LNCaP clone FGC (cell line): Measurements from ENCODE around the gene ATXN1.
"Not testable (repeated sequence)": the region's sequence is repeated elsewhere in the genome, so short reads cannot be mapped to it uniquely, and the experiment has no call there.

Experiments used
- DNase-seq: peaks from one replicate; pipeline ENCODE4 v3.0.0-alpha.2; 2011; ENCODE audit warnings: low read depth
- H3K4me3 ChIP-seq: 2 replicates; pipeline ENCODE4 v1.5.1; 2011; ENCODE audit warnings: mild to moderate bottlenecking, low read depth, low read length, control low read depth
- TF ChIP-seq, protein P1 (sequence below): IDR thresholded peaks from 2 replicates; pipeline ENCODE4 v1.5.1; 2012; ENCODE audit warnings: mild to moderate bottlenecking; ENCODE audit not compliant: control insufficient read depth, insufficient read depth; ENCODE audit errors: extremely low read depth

Gene ATXN1

GRCh38 chr6:16270178-16270794 is 491.0 kb downstream of the ATXN1 start:
- TF ChIP-seq, protein P1, sequence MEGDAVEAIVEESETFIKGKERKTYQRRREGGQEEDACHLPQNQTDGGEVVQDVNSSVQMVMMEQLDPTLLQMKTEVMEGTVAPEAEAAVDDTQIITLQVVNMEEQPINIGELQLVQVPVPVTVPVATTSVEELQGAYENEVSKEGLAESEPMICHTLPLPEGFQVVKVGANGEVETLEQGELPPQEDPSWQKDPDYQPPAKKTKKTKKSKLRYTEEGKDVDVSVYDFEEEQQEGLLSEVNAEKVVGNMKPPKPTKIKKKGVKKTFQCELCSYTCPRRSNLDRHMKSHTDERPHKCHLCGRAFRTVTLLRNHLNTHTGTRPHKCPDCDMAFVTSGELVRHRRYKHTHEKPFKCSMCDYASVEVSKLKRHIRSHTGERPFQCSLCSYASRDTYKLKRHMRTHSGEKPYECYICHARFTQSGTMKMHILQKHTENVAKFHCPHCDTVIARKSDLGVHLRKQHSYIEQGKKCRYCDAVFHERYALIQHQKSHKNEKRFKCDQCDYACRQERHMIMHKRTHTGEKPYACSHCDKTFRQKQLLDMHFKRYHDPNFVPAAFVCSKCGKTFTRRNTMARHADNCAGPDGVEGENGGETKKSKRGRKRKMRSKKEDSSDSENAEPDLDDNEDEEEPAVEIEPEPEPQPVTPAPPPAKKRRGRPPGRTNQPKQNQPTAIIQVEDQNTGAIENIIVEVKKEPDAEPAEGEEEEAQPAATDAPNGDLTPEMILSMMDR = no peak
- H3K4me3 ChIP-seq = no peak overlapping the region
- no peak for DNase-seq

GRCh38 chr6:16269442-16270070 is 491.7 kb downstream of the ATXN1 start:
- not testable (repeated sequence) for DNase-seq

DNA sequence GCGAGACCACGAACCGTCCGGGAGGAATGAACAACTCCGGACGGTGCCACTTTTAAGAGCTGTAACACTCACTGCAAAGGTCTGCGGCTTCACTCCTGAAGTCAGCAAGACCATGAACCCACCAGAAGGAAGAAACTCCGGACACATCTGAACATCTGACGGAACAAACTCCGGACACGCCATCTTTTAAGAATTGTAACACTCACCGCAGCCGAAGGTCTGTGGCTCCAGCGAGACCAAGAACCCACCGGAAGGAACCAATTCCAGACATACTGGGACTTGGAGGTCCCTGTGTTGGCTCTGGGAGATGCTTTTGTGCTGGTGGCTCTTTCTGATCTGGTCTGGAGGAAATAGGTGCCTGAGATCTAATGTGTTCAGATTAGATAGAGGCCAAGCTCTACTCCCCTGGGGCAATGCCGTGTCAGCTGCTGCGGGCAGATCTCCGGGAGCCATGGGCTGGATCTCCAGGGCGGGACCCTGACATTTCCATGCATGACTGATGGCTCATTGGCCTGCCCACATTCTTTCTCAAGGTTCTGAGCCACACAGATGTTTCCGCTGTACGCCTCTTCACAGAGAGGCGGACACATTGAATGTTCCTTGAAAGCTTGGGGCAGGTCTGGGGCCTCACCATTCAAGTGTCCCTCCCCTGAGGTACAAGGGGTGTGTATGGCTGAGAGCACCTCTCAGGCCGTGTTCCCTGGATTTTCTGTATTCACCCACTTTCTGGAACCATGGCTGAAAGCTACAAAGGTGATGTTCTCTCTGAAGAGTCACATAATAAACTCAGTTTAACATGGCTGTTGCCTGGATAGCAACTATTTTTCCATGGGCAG is 493.6 kb downstream of the ATXN1 start:
- TF ChIP-seq, protein P1 = no peak
- no peak overlapping the region for H3K4me3 ChIP-seq
- DNase-seq = no peak

More at GRCh38 chr6:16269442-16270070, 491.7 kb downstream of the ATXN1 start:
- H3K4me3 ChIP-seq = not testable (repeated sequence)

DNA sequence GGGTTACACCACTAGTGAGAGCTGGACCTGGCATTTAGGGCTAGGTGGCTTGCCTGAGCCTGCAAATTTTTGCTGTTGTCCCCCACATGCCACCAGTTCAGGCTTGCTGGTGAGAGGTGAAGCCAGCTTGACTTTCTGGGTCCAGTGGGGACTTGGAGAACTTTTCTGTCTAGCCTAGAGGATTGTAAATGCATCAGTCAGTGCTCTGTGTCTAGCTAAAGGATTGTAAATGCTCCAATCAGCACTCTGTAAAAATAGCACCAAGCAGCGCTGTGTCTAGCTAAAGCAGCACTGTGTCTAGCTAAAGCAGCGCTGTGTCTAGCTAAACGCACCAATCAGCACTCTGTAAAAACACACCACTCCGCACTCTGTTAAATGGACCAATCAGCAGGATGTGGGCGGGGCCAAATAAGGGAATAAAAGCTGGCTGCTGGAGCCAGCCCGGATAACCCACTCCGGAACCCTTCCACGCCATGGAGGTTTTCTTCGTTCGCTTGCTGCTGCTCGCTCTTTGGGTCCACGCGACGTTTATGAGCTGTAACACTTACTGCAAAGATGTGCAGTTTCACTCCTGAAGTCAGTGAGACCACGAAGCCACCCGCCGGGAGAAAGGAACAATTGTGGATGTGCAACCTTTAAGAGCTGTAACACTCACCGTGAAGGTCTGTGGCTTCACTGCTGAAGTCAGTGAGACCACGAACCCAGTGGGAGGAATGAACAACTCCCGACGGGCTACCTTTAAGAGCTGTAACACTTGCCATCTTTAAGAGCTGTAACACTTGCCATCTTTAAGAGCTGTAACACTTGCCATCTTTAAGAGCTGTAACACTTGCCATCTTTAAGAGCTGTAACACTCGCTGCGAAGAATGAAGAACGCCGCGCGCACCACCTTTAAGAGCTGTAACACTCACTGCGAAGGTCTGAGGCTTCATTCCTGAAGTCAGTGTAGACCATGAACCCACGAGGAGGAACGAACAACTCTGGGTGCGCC is 495.6 kb downstream of the ATXN1 start:
- H3K4me3 ChIP-seq = no peak overlapping the region
- TF ChIP-seq, protein P1 = no peak
- DNase-seq = no peak

GRCh38 chr6:16264785-16265184 is 496.5 kb downstream of the ATXN1 start:
- TF ChIP-seq, protein P1 = no peak
- H3K4me3 ChIP-seq = no peak overlapping the region
- DNase-seq = no peak

DNA sequence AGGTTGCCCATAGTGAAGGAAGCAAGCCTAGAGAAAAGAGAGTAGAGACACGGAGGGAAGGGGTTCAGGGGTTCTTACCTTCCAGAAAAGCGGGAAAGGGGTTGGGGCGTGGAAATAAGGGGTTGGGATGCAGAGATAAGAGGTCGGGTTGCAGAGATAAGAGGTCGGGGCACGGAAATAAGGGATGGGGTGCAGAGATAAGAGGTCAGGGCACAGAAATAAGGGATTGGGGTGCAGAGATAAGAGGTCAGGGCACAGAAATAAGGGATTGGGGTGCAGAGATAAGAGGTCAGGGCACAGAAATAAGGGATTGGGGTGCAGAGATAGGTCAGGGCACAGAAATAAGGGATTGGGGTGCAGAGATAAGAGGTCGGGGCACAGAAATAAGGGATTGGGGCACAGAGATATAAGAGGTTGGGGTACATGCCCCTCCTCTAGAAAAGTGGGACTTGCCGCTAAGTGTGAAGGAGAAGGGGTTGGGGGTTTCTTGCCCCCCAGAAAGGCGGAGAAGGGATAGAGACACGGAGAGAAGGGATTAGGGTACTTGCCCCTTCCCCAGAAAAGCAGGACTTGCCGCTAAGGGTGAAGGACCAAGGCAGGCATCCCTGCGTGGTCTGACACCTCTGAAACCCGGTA is 497.7 kb downstream of the ATXN1 start:
- not testable (repeated sequence) for H3K4me3 ChIP-seq, DNase-seq

DNA sequence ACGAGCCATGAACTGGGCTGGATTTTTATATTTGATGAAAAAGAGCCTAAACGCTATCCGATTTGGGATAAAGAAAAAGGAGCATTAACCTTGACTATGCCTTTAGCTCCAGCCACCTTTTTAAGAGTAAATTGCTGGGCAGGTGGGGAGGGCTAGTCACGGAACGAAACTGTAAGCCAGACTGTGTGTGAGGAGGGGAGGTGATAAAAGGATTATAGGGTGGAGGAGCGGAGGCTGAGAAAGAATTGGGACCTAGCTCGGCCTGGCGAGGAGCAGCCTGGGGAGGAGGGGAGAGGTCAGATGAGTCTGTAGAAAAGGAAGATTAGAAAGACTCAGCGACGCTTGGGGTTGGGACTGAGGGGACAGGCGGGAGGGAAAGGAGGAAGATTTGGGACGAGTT is 498.5 kb downstream of the ATXN1 start:
- not testable (repeated sequence) for DNase-seq, H3K4me3 ChIP-seq

DNA sequence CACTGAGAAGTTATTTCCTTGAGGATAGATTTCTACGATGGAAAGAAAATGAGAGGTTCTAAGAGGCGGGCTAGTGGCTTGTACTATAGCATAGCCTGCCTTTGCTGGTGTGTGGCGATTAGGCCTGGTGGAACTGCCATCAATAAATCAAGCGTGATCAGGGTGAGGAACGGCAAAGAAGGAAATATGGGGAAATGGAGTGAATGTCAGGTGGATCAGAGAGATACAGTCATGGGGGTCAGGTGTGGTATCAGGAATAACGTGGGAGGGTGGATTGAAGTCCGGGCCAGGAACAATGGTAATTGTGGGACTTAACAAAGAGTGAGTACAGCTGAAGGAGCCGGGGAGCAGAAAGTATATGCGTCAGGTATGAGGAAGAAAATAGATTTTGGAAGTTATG is 500.7 kb downstream of the ATXN1 start:
- H3K4me3 ChIP-seq, DNase-seq: not testable (repeated sequence)

- not testable (repeated sequence) for DNase-seq, H3K4me3 ChIP-seq
These were observed 501.7 kb downstream of the ATXN1 start for GRCh38 chr6:16259604-16260003.
